ENCODE measurements around the gene MMP28.

- TF ChIP-seq CTCF (IDR thresholded peaks at IDR 0.05) (no peak), POLR2A (IDR thresholded peaks at IDR 0.05) (no peak)
These were observed 20.4 kb downstream of the MMP28 start for GRCh38 chr17:35775039-35775438.

All from thyroid gland (tissue), 4 donors.